WTC11 (cell line): ENCODE data around the gene KIF3A. TPM values are rescaled to one million over a fixed set of nuclear protein-coding genes. Genes with fewer than 3 reads are reported as not detected.

Experiments used
- ATAC-seq: fragments of 200-7000 bp; cut with Tn5 transposase; 2 replicates; pipeline ENCODE4 v1.10.0; 2021; ENCODE audit warnings: mild to moderate bottlenecking, moderate library complexity
- CTCF ChIA-PET: fragments of 300-600 bp; sonication (Branson Sonifier 250); formaldehyde crosslinking; loops from one replicate; lab custom pipeline; 2021; ENCODE audit warnings: antibody characterized with exemption; lab: Charles Lee
- POLR2A ChIA-PET: fragments of 350-600 bp; sonication (Branson Sonifier 250); formaldehyde crosslinking; loops from one replicate; lab custom pipeline; 2021; ENCODE audit warnings: antibody characterized with exemption; lab: Charles Lee
- DNase-seq: peaks from one replicate; pipeline ENCODE4 v3.0.0; 2021; ENCODE audit warnings: low spot score
- H3K27ac Mint-ChIP-seq: 2 replicates; pipeline ENCODE4 v1.8.0; 2021; ENCODE audit warnings: mixed read lengths
- H3K27me3 Mint-ChIP-seq: 2 replicates; pipeline ENCODE4 v1.8.0; 2021; ENCODE audit warnings: low read depth, mild to moderate bottlenecking, moderate library complexity, mixed read lengths
- H3K36me3 Mint-ChIP-seq: 2 replicates; pipeline ENCODE4 v1.8.0; 2021; ENCODE audit warnings: mixed read lengths
- H3K4me1 Mint-ChIP-seq: 2 replicates; pipeline ENCODE4 v1.8.0; 2022; ENCODE audit warnings: mixed read lengths
- H3K4me3 Mint-ChIP-seq: 2 replicates; pipeline ENCODE4 v1.8.0; 2021; ENCODE audit warnings: mild to moderate bottlenecking, moderate library complexity, mixed read lengths
- H3K9me3 Mint-ChIP-seq: 2 replicates; pipeline ENCODE4 v1.8.0; 2021; ENCODE audit warnings: mixed read lengths
- ATF1 ChIP-seq: sonication (generic); formaldehyde crosslinking; IDR thresholded peaks from 2 replicates; pipeline ENCODE4 v1.8.1; 2023; ENCODE audit warnings: mild to moderate bottlenecking, moderate library complexity, missing genetic modification reagents
- CREB1 ChIP-seq: sonication (generic); formaldehyde crosslinking; IDR thresholded peaks from 2 replicates; pipeline ENCODE4 v1.8.0; 2023; ENCODE audit warnings: mild to moderate bottlenecking, missing genetic modification reagents
- FOXK1 ChIP-seq: sonication (generic); formaldehyde crosslinking; IDR thresholded peaks from 2 replicates; pipeline ENCODE4 v1.8.0; 2022; ENCODE audit warnings: mild to moderate bottlenecking, moderate library complexity, missing genetic modification reagents
- HMGXB4 ChIP-seq: sonication (generic); formaldehyde crosslinking; IDR thresholded peaks from 2 replicates; pipeline ENCODE4 v1.8.1; 2023; ENCODE audit warnings: mild to moderate bottlenecking, moderate library complexity, missing genetic modification reagents
- NR2C2 ChIP-seq: sonication (generic); formaldehyde crosslinking; IDR thresholded peaks from 2 replicates; pipeline ENCODE4 v1.8.0; 2022; ENCODE audit warnings: mild to moderate bottlenecking, missing genetic modification reagents
- RORB ChIP-seq: fragments of 250-450 bp; sonication (Bioruptor Pico); IDR thresholded peaks from 2 replicates; pipeline ENCODE4 v1.9.0; 2021; ENCODE audit warnings: mild to moderate bottlenecking
- SMAD3 ChIP-seq: sonication (generic); formaldehyde crosslinking; IDR thresholded peaks from 2 replicates; pipeline ENCODE4 v1.8.0; 2022; ENCODE audit warnings: missing genetic modification reagents, mild to moderate bottlenecking, borderline replicate concordance
- STAT6 ChIP-seq: sonication (generic); formaldehyde crosslinking; conservative IDR thresholded peaks from 2 replicates; pipeline ENCODE4 v1.8.1; 2023; ENCODE audit warnings: mild to moderate bottlenecking, low read depth, missing genetic modification reagents, moderate library complexity
- TEAD4 ChIP-seq: sonication (generic); formaldehyde crosslinking; IDR thresholded peaks from 2 replicates; pipeline ENCODE4 v1.8.0; 2022; ENCODE audit warnings: mild to moderate bottlenecking, missing genetic modification reagents
- ZNF138 ChIP-seq: sonication (generic); formaldehyde crosslinking; conservative IDR thresholded peaks from 2 replicates; pipeline ENCODE4 v1.8.1; 2022; ENCODE audit warnings: mild to moderate bottlenecking, moderate library complexity, missing genetic modification reagents
- ZNF219 ChIP-seq: sonication (generic); formaldehyde crosslinking; IDR thresholded peaks from 2 replicates; pipeline ENCODE4 v1.8.0; 2023; ENCODE audit warnings: missing genetic modification reagents, mild to moderate bottlenecking, borderline replicate concordance
- ZNF232 ChIP-seq: sonication (generic); formaldehyde crosslinking; IDR thresholded peaks from 2 replicates; pipeline ENCODE4 v1.8.0; 2022; ENCODE audit warnings: mild to moderate bottlenecking, missing genetic modification reagents
- ZNF263 ChIP-seq: sonication (generic); formaldehyde crosslinking; IDR thresholded peaks from 2 replicates; pipeline ENCODE4 v1.8.1; 2022; ENCODE audit warnings: low read depth, mild to moderate bottlenecking, moderate library complexity, missing genetic modification reagents
- ZNF281 ChIP-seq: sonication (generic); formaldehyde crosslinking; IDR thresholded peaks from 2 replicates; pipeline ENCODE4 v1.8.0; 2023; ENCODE audit warnings: mild to moderate bottlenecking, missing genetic modification reagents
- ZNF423 ChIP-seq: fragments of 250-450 bp; sonication (Bioruptor Pico); IDR thresholded peaks from 2 replicates; pipeline ENCODE4 v2.1.2; 2022; ENCODE audit warnings: mild to moderate bottlenecking, moderate library complexity
- ZNF671 ChIP-seq: fragments of 250-450 bp; sonication (Bioruptor Pico); IDR thresholded peaks from 2 replicates; pipeline ENCODE4 v1.8.0; 2021; ENCODE audit warnings: mild to moderate bottlenecking
- total RNA-seq: library from RNA; stranded (reverse); gene quantifications from 3 replicates; pipeline ENCODE4 v1.2.3, GENCODE V29; 2021

Gene KIF3A
- total RNA-seq, 1 experiment from 2014 or later: 10.1 TPM

DNA sequence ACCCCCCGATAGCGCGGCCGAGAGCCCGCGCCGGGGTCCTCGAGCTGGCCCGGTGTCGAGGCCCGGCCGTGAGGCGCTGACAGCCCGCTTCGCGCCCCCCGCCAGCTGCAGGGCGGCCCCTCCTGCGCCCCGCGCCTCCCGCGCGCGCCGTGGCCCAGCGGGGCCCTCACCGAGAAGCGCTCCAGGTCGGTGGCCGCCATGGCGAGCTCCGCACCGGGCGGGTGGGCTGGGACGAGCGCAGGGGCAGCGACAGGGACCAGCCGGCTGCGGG, 39.5 kb upstream of the KIF3A start (continued):
- TF ChIP-seq HMGXB4 (CRISPR knock-in tag) (no peak; the same call in 1 of the 2 replicates), TEAD4 (no peak), ZNF138 (CRISPR knock-in tag) (no peak), NR2C2 (CRISPR knock-in tag) (no peak), FOXK1 (CRISPR knock-in tag) (no peak)

DNA sequence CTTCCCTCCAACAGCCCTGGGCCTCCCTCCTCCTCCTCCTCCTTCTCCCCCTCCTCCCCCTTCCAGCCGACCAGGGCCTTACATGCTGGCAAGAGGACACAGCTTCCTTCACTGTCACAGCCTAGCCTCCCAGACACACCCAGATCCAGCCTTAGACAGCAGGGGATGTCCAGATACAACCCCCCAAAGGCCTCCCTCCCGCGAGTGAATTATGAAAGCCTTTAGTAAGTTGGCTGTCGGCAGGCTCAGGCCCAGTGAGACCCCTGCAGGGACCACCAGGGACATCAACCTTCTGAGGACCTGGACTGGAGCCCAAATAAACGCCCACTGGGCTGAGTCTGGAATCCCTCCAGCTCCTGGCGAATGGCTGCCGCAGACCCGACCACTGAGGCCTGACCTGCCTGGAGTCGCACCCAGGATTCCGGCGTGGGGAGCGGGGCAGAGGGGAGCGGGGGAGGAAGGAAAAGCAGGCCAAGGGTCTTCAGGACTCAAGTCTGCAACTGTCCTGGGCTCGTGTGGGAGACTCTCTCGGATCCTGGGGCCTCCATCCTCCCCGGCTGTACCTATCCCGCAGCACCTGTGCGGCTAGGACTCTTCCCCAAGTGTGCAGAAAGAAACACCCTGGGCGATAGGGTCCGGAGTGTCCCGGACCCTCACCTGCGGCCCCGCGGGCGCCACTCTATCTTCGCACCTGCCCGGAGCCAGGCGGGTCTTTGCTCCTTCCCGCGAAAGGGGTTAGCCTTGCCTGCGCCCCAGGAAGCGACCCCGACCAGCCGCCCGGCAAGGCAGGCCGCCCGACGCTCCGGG, 39.0 kb upstream of the KIF3A start:
- H3K36me3 Mint-ChIP-seq: no peaks in the 10 kb centered on the region
- CTCF ChIA-PET: interaction anchor here (0.6 to 4.5 kb wide), 8 partner anchors 21 to 46 kb away, joined by 3 to 26 read pairs (median 9); partner anchors contain the start of gene CCNI2
- peak overlapping the region; percentile 67 for H3K4me3 Mint-ChIP-seq
- peaks cover 33% of the 10 kb centered on the region for H3K4me1 Mint-ChIP-seq
- TF ChIP-seq ZNF232 (no peak), ZNF263 (CRISPR knock-in tag) (peak; percentile 59; the same call in 1 of the 2 replicates)
- H3K27me3 Mint-ChIP-seq: peaks cover 47% of the 10 kb centered on the region
- DNase-seq (peak; percentile 25), ATAC-seq (peak; percentile 25)
- no peak overlapping the region for H3K27ac Mint-ChIP-seq
- no peaks in the 10 kb centered on the region for H3K9me3 Mint-ChIP-seq
- POLR2A ChIA-PET: interaction anchor here (0.6 kb wide), 1 partner anchor 131 kb away, joined by 3 read pairs; no protein-coding TSS in a partner anchor

DNA sequence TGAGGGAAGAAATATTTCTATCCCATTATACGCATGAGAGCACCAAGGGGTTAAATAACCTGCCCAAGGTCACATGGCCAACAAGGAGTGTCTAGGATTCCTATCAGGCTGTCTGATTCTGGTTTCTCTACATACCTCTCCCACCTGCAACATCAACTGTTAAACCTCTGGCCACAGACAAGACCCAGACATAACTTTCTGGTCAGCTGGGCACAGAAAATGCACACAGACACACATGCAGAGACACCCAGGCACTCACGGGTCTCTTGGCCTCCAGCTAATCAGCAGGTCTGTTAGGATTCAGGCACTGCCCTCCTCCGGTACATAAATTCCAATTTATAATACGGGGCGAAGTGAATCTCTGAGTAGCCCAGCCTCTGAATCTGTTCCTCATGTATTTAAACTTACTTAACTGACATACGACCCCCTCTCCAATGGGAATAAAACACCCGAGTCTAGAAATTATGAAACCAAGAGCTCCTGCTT, 38.2 kb upstream of the KIF3A start:
- Mint-ChIP-seq H3K9me3 (no peaks in the 10 kb centered on the region), H3K27ac (no peak overlapping the region), H3K36me3 (no peaks in the 10 kb centered on the region), H3K4me3 (peak overlapping the region; percentile 67; the same call in 1 of the 2 replicates), H3K27me3 (peaks cover 41% of the 10 kb centered on the region), H3K4me1 (peaks cover 39% of the 10 kb centered on the region)
- TF ChIP-seq FOXK1 (CRISPR knock-in tag) (no peak), ZNF671 (CRISPR knock-in tag) (no peak), ZNF281 (CRISPR knock-in tag) (no peak)
- DNase-seq: no peak
- POLR2A ChIA-PET: no interaction called here
- CTCF ChIA-PET: interaction anchor here (1.1 to 4.5 kb wide), 5 partner anchors 20 to 47 kb away, joined by 5 to 26 read pairs (median 11); partner anchors contain the start of gene CCNI2
- no peak for ATAC-seq

- no peak for DNase-seq
- Mint-ChIP-seq H3K27ac (no peak overlapping the region; the same call in 1 of the 2 replicates), H3K4me3 (no peak overlapping the region), H3K36me3 (no peaks in the 10 kb centered on the region), H3K4me1 (peaks cover 39% of the 10 kb centered on the region), H3K9me3 (no peaks in the 10 kb centered on the region), H3K27me3 (peaks cover 39% of the 10 kb centered on the region)
- no peak for TF ChIP-seq ZNF263 (CRISPR knock-in tag)
- ChIA-PET CTCF (interaction anchor here (2.4 to 4.5 kb wide), 2 partner anchors 32 to 45 kb away, joined by 11 to 25 read pairs; no protein-coding TSS in a partner anchor), POLR2A (interaction anchor here (0.6 kb wide), 1 partner anchor 38 kb away, joined by 4 read pairs; the partner anchor contains the start of gene SOWAHA)
- ATAC-seq: no peak
These were observed 37.5 kb upstream of the KIF3A start for GRCh38 chr5:132774896-132775295.

- no peak for ATAC-seq
- H3K9me3 Mint-ChIP-seq: no peaks in the 10 kb centered on the region
- H3K27me3 Mint-ChIP-seq: peaks cover 34% of the 10 kb centered on the region
- no peaks in the 10 kb centered on the region for H3K36me3 Mint-ChIP-seq
- POLR2A ChIA-PET: interaction anchor here (0.6 kb wide), 1 partner anchor 39 kb away, joined by 4 read pairs; the partner anchor contains the start of gene SOWAHA
- DNase-seq: no peak
- H3K4me1 Mint-ChIP-seq: peaks cover 39% of the 10 kb centered on the region
- H3K27ac Mint-ChIP-seq: no peak overlapping the region
- CTCF ChIA-PET: interaction anchor here (2.3 to 4.5 kb wide), 2 partner anchors 33 to 45 kb away, joined by 7 to 25 read pairs; no protein-coding TSS in a partner anchor
- no peak overlapping the region for H3K4me3 Mint-ChIP-seq
- TF ChIP-seq SMAD3 (no peak), ZNF423 (no peak), ZNF219 (CRISPR knock-in tag) (no peak), ATF1 (CRISPR knock-in tag) (no peak), ZNF138 (CRISPR knock-in tag) (no peak), STAT6 (CRISPR knock-in tag) (no peak), CREB1 (CRISPR knock-in tag) (no peak), RORB (CRISPR knock-in tag) (no peak)
These were observed 37.1 kb upstream of the KIF3A start for GRCh38 chr5:132774406-132774805.
